Measurements from ENCODE around the gene CNIH3. TPM values are rescaled to one million over a fixed set of nuclear protein-coding genes. Genes with fewer than 3 reads are reported as not detected.
A peak's percentile ranks its signal among the peaks of the same experiment; 100 is the strongest.

CNIH3 gene
- total and polyA plus RNA-seq, 4 experiments from 2014 or later, result 0.40 to 2.5 (median 1.8) TPM

- Histone ChIP-seq H3K27me3 (ENCODE audit: insufficient read depth, low read length) (no peaks in the 10 kb centered on the region), H3K9me3 (ENCODE audit: control insufficient read depth in 1 of 2, low read length in 2 of 2) (no peaks in the 10 kb centered on the region), H3K27ac (ENCODE audit: low read depth, low read length) (no peak overlapping the region), H3K36me3 (ENCODE audit: insufficient read depth, low read length) (no peaks in the 10 kb centered on the region), H3K4me1 (ENCODE audit: insufficient read depth, low read length) (peaks cover 2% of the 10 kb centered on the region), H3K4me3 (ENCODE audit: low read length in 2 of 2) (no peak overlapping the region)
- Mint-ChIP-seq H3K4me3 (no peak overlapping the region), H3K27me3 (peaks cover 0 to 5% of the 10 kb centered on the region in 2 donors), H3K36me3 (no peaks in the 10 kb centered on the region), H3K9me3 (peaks cover 0 to 2% (median 0%) of the 10 kb centered on the region in 8 donors), H3K27ac (peak overlapping the region in 1 of 7 donors; percentile 73), H3K4me1 (peaks cover 3 to 4% (median 3%) of the 10 kb centered on the region in 4 donors)
- ChIA-PET POLR2A (ENCODE audit: partially characterized antibody) (interaction anchor here (0.7 kb wide), 1 partner anchor 9 kb away, joined by 3 read pairs; no protein-coding TSS in a partner anchor), CTCF (ENCODE audit: partially characterized antibody) (interaction anchor here (2.4 kb wide), 1 partner anchor 12 kb away, joined by 10 read pairs; no protein-coding TSS in a partner anchor)
- intact Hi-C loops (cut with micrococcal nuclease), result no loop called here
- no peak for DNase-seq
Measured at GRCh38 chr1:224632381-224632871, 16.3 kb downstream of the CNIH3 start.

GRCh38 chr1:224632921-224633321, 16.8 kb downstream of the CNIH3 start:
- H3K4me3 ChIP-seq (ENCODE audit: low read length in 2 of 2), result no peak overlapping the region
- Mint-ChIP-seq H3K4me3 (no peak overlapping the region), H3K36me3 (no peaks in the 10 kb centered on the region), H3K9me3 (peaks cover 0 to 2% (median 0%) of the 10 kb centered on the region in 8 donors), H3K27ac (peak overlapping the region in 1 of 7 donors; percentile 15), H3K4me1 (peaks cover 7 to 9% (median 8%) of the 10 kb centered on the region in 4 donors), H3K27me3 (peaks cover 0 to 5% of the 10 kb centered on the region in 2 donors)
- no peaks in the 10 kb centered on the region for H3K36me3 ChIP-seq (ENCODE audit: insufficient read depth, low read length)
- H3K9me3 ChIP-seq (ENCODE audit: control insufficient read depth in 1 of 2, low read length in 2 of 2), result no peaks in the 10 kb centered on the region
- ChIA-PET CTCF (ENCODE audit: partially characterized antibody) (interaction anchor here (2.4 kb wide), 1 partner anchor 11 kb away, joined by 10 read pairs; no protein-coding TSS in a partner anchor), POLR2A (ENCODE audit: partially characterized antibody) (interaction anchor here (0.7 kb wide), 1 partner anchor 10 kb away, joined by 3 read pairs; no protein-coding TSS in a partner anchor)
- peaks cover 7% of the 10 kb centered on the region for H3K4me1 ChIP-seq (ENCODE audit: insufficient read depth, low read length)
- H3K27ac ChIP-seq (ENCODE audit: low read depth, low read length), result no peak overlapping the region
- H3K27me3 ChIP-seq (ENCODE audit: insufficient read depth, low read length), result no peaks in the 10 kb centered on the region
- DNase-seq, result no peak
- intact Hi-C loops (cut with micrococcal nuclease), result no loop called here

GRCh38 chr1:224635356-224635755, 19.2 kb downstream of the CNIH3 start:
- H3K27ac ChIP-seq (ENCODE audit: low read depth, low read length), result no peak overlapping the region
- CTCF ChIA-PET (ENCODE audit: partially characterized antibody), result interaction anchor here (0.9 to 1.8 kb wide), 3 partner anchors 11 to 216 kb away, joined by 3 to 8 read pairs (median 3); no protein-coding TSS in a partner anchor
- no peak overlapping the region for H3K4me3 ChIP-seq (ENCODE audit: low read length in 2 of 2)
- POLR2A ChIA-PET (ENCODE audit: partially characterized antibody), result interaction anchor here (1.0 kb wide), 1 partner anchor 12 kb away, joined by 3 read pairs; no protein-coding TSS in a partner anchor
- DNase-seq, result no peak
- no peaks in the 10 kb centered on the region for H3K36me3 ChIP-seq (ENCODE audit: insufficient read depth, low read length)
- peaks cover 11% of the 10 kb centered on the region for H3K4me1 ChIP-seq (ENCODE audit: insufficient read depth, low read length)
- H3K36me3 Mint-ChIP-seq, result peaks cover 0 to 4% of the 10 kb centered on the region in 2 donors
- H3K9me3 ChIP-seq (ENCODE audit: control insufficient read depth in 1 of 2, low read length in 2 of 2), result no peaks in the 10 kb centered on the region
- H3K27me3 Mint-ChIP-seq, result peaks cover 0 to 5% of the 10 kb centered on the region in 2 donors
- no peak overlapping the region for H3K4me3 Mint-ChIP-seq
- H3K27ac Mint-ChIP-seq, result no peak overlapping the region
- H3K9me3 Mint-ChIP-seq, result peaks cover 0 to 2% (median 0%) of the 10 kb centered on the region in 8 donors
- H3K27me3 ChIP-seq (ENCODE audit: insufficient read depth, low read length), result no peaks in the 10 kb centered on the region
- H3K4me1 Mint-ChIP-seq, result peaks cover 9 to 12% (median 10%) of the 10 kb centered on the region in 4 donors
- intact Hi-C loops (cut with micrococcal nuclease), result no loop called here

DNA sequence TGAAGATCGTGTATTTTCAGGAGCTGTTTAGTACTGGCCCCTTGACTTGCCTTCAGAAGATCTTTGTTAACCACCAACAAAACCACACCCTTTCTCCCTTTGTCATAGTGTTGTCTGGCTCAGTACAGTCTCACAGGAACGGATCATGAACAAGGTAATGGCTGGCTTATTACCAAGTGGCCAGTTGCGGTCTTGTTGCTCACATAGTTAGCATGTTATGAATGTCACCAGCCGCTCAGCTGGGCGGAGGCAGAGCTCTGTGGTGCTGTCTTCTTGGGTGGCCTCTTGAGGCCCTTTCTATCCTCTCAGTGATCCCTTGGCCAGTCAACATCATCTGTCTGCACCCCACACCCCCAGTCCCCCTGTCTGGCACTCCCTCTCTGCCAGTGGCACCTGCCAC, 21.4 kb downstream of the CNIH3 start:
- H3K36me3 ChIP-seq (ENCODE audit: insufficient read depth, low read length), result no peaks in the 10 kb centered on the region
- intact Hi-C loops (cut with micrococcal nuclease), result no loop called here
- Mint-ChIP-seq H3K9me3 (peaks cover 0 to 2% (median 0%) of the 10 kb centered on the region in 8 donors), H3K36me3 (peaks cover 0 to 4% of the 10 kb centered on the region in 2 donors), H3K27me3 (peaks cover 3 to 4% of the 10 kb centered on the region in 2 donors), H3K4me3 (peak overlapping the region in 2 of 8 donors; percentile 8 to 46), H3K4me1 (peaks cover 9 to 12% (median 10%) of the 10 kb centered on the region in 4 donors), H3K27ac (peak overlapping the region in 4 of 7 donors; percentile 2 to 77 (median 58))
- ChIA-PET CTCF (ENCODE audit: partially characterized antibody) (no interaction called here), POLR2A (ENCODE audit: partially characterized antibody) (no interaction called here)
- peaks cover 11% of the 10 kb centered on the region for H3K4me1 ChIP-seq (ENCODE audit: insufficient read depth, low read length)
- no peaks in the 10 kb centered on the region for H3K27me3 ChIP-seq (ENCODE audit: insufficient read depth, low read length)
- H3K4me3 ChIP-seq (ENCODE audit: low read length in 2 of 2), result no peak overlapping the region
- no peak overlapping the region for H3K27ac ChIP-seq (ENCODE audit: low read depth, low read length)
- no peaks in the 10 kb centered on the region for H3K9me3 ChIP-seq (ENCODE audit: control insufficient read depth in 1 of 2, low read length in 2 of 2)
- no peak for DNase-seq

GRCh38 chr1:224637936-224638335, 21.8 kb downstream of the CNIH3 start:
- H3K9me3 Mint-ChIP-seq, result peaks cover 0 to 2% (median 0%) of the 10 kb centered on the region in 8 donors
- peaks cover 11% of the 10 kb centered on the region for H3K4me1 ChIP-seq (ENCODE audit: insufficient read depth, low read length)
- H3K4me3 ChIP-seq (ENCODE audit: low read length in 2 of 2), result no peak overlapping the region
- intact Hi-C loops (cut with micrococcal nuclease), result no loop called here
- H3K36me3 Mint-ChIP-seq, result peaks cover 0 to 4% of the 10 kb centered on the region in 2 donors
- peaks cover 9 to 12% (median 10%) of the 10 kb centered on the region in 4 donors for H3K4me1 Mint-ChIP-seq
- peak overlapping the region in 2 of 7 donors; percentile 2 to 77 for H3K27ac Mint-ChIP-seq
- DNase-seq, result no peak
- H3K27me3 ChIP-seq (ENCODE audit: insufficient read depth, low read length), result no peaks in the 10 kb centered on the region
- ChIA-PET POLR2A (ENCODE audit: partially characterized antibody) (interaction anchor here (1.0 kb wide), 1 partner anchor 14 kb away, joined by 3 read pairs; no protein-coding TSS in a partner anchor), CTCF (ENCODE audit: partially characterized antibody) (no interaction called here)
- H3K27me3 Mint-ChIP-seq, result peaks cover 3 to 4% of the 10 kb centered on the region in 2 donors
- H3K9me3 ChIP-seq (ENCODE audit: control insufficient read depth in 1 of 2, low read length in 2 of 2), result no peaks in the 10 kb centered on the region
- H3K36me3 ChIP-seq (ENCODE audit: insufficient read depth, low read length), result no peaks in the 10 kb centered on the region
- H3K27ac ChIP-seq (ENCODE audit: low read depth, low read length), result no peak overlapping the region
- H3K4me3 Mint-ChIP-seq, result peak overlapping the region in 1 of 8 donors; percentile 46

DNA sequence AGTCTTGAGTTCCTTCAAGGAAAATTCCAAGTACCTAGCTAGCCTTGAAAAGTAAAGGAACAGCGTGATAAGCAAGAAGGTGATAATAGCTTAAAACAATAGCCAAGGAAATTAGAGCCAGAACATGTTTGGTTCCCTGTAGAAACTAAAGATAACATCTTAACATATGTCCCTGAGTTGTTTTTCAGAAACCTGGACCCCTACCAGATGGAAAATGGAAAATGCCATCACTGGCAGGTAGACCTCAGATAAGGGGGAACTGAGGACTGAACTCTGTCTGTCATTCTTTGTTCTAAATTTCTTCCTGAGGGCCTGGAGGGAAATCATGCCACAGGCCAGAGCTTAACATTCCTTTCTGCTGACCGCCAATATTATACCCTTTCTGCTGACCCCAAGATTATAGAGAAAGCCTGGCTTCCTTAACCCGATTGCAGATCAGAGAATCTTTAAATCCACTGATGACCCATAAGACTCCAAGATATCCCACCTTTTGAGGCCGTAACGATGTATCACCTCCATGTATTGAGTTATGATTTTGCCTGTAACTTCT, 23.4 kb downstream of the CNIH3 start:
- POLR2A ChIA-PET (ENCODE audit: partially characterized antibody), result no interaction called here
- H3K4me1 Mint-ChIP-seq, result peaks cover 9 to 13% (median 10%) of the 10 kb centered on the region in 4 donors

GRCh38 chr1:224640018-224640417, 23.9 kb downstream of the CNIH3 start:
- Histone ChIP-seq H3K27ac (ENCODE audit: low read depth, low read length) (no peak overlapping the region), H3K36me3 (ENCODE audit: insufficient read depth, low read length) (no peaks in the 10 kb centered on the region), H3K9me3 (ENCODE audit: control insufficient read depth in 1 of 2, low read length in 2 of 2) (no peaks in the 10 kb centered on the region), H3K27me3 (ENCODE audit: insufficient read depth, low read length) (no peaks in the 10 kb centered on the region), H3K4me1 (ENCODE audit: insufficient read depth, low read length) (peaks cover 11% of the 10 kb centered on the region), H3K4me3 (ENCODE audit: low read length in 2 of 2) (no peak overlapping the region)
- no peak for DNase-seq
- no peak overlapping the region for H3K4me3 Mint-ChIP-seq
- ChIA-PET POLR2A (ENCODE audit: partially characterized antibody) (no interaction called here), CTCF (ENCODE audit: partially characterized antibody) (interaction anchor here (1.4 kb wide), 2 partner anchors 16 to 126 kb away, joined by 3 to 5 read pairs; no protein-coding TSS in a partner anchor)
- H3K4me1 Mint-ChIP-seq, result peaks cover 9 to 14% (median 10%) of the 10 kb centered on the region in 4 donors
- H3K9me3 Mint-ChIP-seq, result no peaks in the 10 kb centered on the region
- peaks cover 0 to 4% of the 10 kb centered on the region in 2 donors for H3K36me3 Mint-ChIP-seq
- H3K27ac Mint-ChIP-seq, result no peak overlapping the region
- H3K27me3 Mint-ChIP-seq, result peaks cover 3 to 4% of the 10 kb centered on the region in 2 donors
- intact Hi-C loops (cut with micrococcal nuclease), result no loop called here

More for the DNA sequence above, 23.4 kb downstream of the CNIH3 start:
- Histone ChIP-seq H3K27me3 (ENCODE audit: insufficient read depth, low read length) (no peaks in the 10 kb centered on the region), H3K36me3 (ENCODE audit: insufficient read depth, low read length) (no peaks in the 10 kb centered on the region), H3K27ac (ENCODE audit: low read depth, low read length) (no peak overlapping the region), H3K9me3 (ENCODE audit: control insufficient read depth in 1 of 2, low read length in 2 of 2) (no peaks in the 10 kb centered on the region), H3K4me3 (ENCODE audit: low read length in 2 of 2) (no peak overlapping the region), H3K4me1 (ENCODE audit: insufficient read depth, low read length) (peaks cover 11% of the 10 kb centered on the region)
- peaks cover 0 to 2% (median 0%) of the 10 kb centered on the region in 8 donors for H3K9me3 Mint-ChIP-seq
- peaks cover 3 to 4% of the 10 kb centered on the region in 2 donors for H3K27me3 Mint-ChIP-seq
- no peak for DNase-seq
- intact Hi-C loops (cut with micrococcal nuclease), result no loop called here
- no peak overlapping the region for H3K4me3 Mint-ChIP-seq
- H3K27ac Mint-ChIP-seq, result peak overlapping the region in 1 of 7 donors; percentile 42
- CTCF ChIA-PET (ENCODE audit: partially characterized antibody), result interaction anchor here (1.4 kb wide), 1 partner anchor 126 kb away, joined by 5 read pairs; no protein-coding TSS in a partner anchor
- peaks cover 0 to 4% of the 10 kb centered on the region in 2 donors for H3K36me3 Mint-ChIP-seq
